Activated T-helper 9 cell treated with anti-CD3 and anti-CD28 coated beads, Interleukin-2, amount 50 U/mL, for 16 hours (primary cell): Measurements from ENCODE around the gene MIPEP.

Experiments
- DNase-seq: peaks from one replicate; pipeline ENCODE4 v3.0.0-alpha.2; 2020; ENCODE audit warnings: low read depth

Gene MIPEP

GRCh38 chr13:23680845-23681669 is 208.1 kb downstream of the MIPEP start:
- DNase-seq = no peak
